CD8-positive, alpha-beta memory T cell (primary cell): ENCODE results near the gene NCOA3. TPM values are rescaled to one million over a fixed set of nuclear protein-coding genes. Genes with fewer than 3 reads are reported as not detected.

Experiments used
- CTCF ChIA-PET: fragments of 350-600 bp; sonication (Branson Sonifier 250); formaldehyde crosslinking; loops from one replicate; lab custom pipeline; 2021; ENCODE audit warnings: antibody characterized with exemption; lab: Charles Lee
- POLR2A ChIA-PET: fragments of 350-600 bp; sonication (Branson Sonifier 250); formaldehyde crosslinking; loops from one replicate; lab custom pipeline; 2021; ENCODE audit warnings: antibody characterized with exemption; lab: Charles Lee
- DNase-seq, 5 donors: peaks; one replicate each; pipeline versions ENCODE4 v3.0.0 to v3.0.0-alpha.2; 2020 to 2022; ENCODE audit warnings: mixed read lengths in 1 of 5
- H3K27ac ChIP-seq: one replicate; pipeline ENCODE4 v1.7.0; 2013; ENCODE audit warnings: low read depth, mild to moderate bottlenecking, low read length, moderate library complexity
- H3K27me3 ChIP-seq: 2 replicates; pipeline ENCODE4 v1.7.0; 2013; ENCODE audit warnings: low read length, mild to moderate bottlenecking; ENCODE audit not compliant: insufficient read depth, poor library complexity, severe bottlenecking
- H3K36me3 ChIP-seq: 2 replicates; pipeline ENCODE4 v1.7.0; 2013; ENCODE audit warnings: mild to moderate bottlenecking, low read length, moderate library complexity; ENCODE audit not compliant: insufficient read depth
- H3K4me1 ChIP-seq: 2 replicates; pipeline ENCODE4 v1.7.0; 2013; ENCODE audit warnings: mild to moderate bottlenecking, low read length, moderate library complexity; ENCODE audit not compliant: insufficient read depth
- H3K4me3 ChIP-seq: 2 replicates; pipeline ENCODE4 v1.7.0; 2013; ENCODE audit warnings: mild to moderate bottlenecking, low read length
- H3K9me3 ChIP-seq: 2 replicates; pipeline ENCODE4 v1.7.0; 2013; ENCODE audit warnings: mild to moderate bottlenecking, low read length
- H3K27ac Mint-ChIP-seq, 8 donors: one replicate each; pipeline ENCODE4 v1.8.0; 2020 to 2021; ENCODE audit warnings: mixed read lengths in 8 of 8, mild to moderate bottlenecking in 6 of 8, inconsistent platforms in 3 of 8, moderate library complexity in 3 of 8
- H3K27me3 Mint-ChIP-seq, 2 donors: one replicate each; pipeline ENCODE4 v1.8.0; 2020 to 2021; ENCODE audit warnings: mixed read lengths in 2 of 2, mild to moderate bottlenecking in 1 of 2, moderate library complexity in 1 of 2
- H3K36me3 Mint-ChIP-seq, 3 donors: one replicate each; pipeline ENCODE4 v1.8.0; 2020 to 2021; ENCODE audit warnings: mixed read lengths in 3 of 3, inconsistent platforms in 1 of 3, mild to moderate bottlenecking in 1 of 3
- H3K4me1 Mint-ChIP-seq, 3 donors: one replicate each; pipeline ENCODE4 v1.8.0; 2020 to 2021; ENCODE audit warnings: mixed read lengths in 3 of 3, inconsistent platforms in 1 of 3, mild to moderate bottlenecking in 1 of 3
- H3K4me3 Mint-ChIP-seq, 7 donors: one replicate each; pipeline ENCODE4 v1.8.0; 2020 to 2021; ENCODE audit warnings: mixed read lengths in 7 of 7, mild to moderate bottlenecking in 6 of 7, moderate library complexity in 4 of 7, inconsistent platforms in 2 of 7
- H3K9me3 Mint-ChIP-seq, 5 donors: one replicate each; pipeline ENCODE4 v1.8.0; 2020 to 2022; ENCODE audit warnings: mixed read lengths in 5 of 5, mild to moderate bottlenecking in 3 of 5, moderate library complexity in 2 of 5, inconsistent platforms in 1 of 5
- polyA plus RNA-seq: library from polyadenylated mRNA; unstranded; fragments of 300-500 nt; fragmentation: Illumina TruSeq; gene quantifications from one replicate; pipeline ENCODE4 v1.2.3, GENCODE V29; 2021
- total RNA-seq, 2 experiments: library from RNA; stranded (reverse); gene quantifications; one replicate each; pipeline ENCODE4 v1.2.3, GENCODE V29; 2021

Gene NCOA3
- total and polyA plus RNA-seq, 3 experiments from 2014 or later: 23.8 to 93.8 (median 92.4) TPM

DNA sequence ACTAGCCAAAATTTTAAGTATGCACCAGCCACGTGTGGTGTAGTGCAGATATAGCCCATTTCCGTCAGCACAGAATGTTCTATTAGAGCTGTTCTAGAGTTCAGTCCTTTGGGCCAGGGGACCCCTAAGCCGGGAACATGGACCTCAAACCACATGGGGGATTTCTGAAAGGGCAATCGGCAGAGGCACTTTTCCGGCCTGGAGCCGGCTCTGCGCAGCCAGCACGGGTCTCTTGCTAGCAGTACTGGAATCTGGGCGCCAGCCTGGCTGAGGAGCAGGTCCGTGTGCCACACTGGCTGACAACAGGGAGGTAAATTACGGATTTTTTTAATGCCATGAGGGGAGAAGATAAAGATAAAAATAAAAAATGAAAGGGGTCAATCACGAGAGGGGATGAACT lies 163.1 kb downstream of the NCOA3 start:
- Histone ChIP-seq H3K36me3 (no peaks in the 10 kb centered on the region), H3K4me3 (no peak overlapping the region), H3K9me3 (no peaks in the 10 kb centered on the region), H3K4me1 (peaks cover 7% of the 10 kb centered on the region), H3K27me3 (no peaks in the 10 kb centered on the region), H3K27ac (no peak overlapping the region)
- Mint-ChIP-seq H3K36me3 (peaks cover 0 to 14% (median 0%) of the 10 kb centered on the region in 3 donors), H3K27me3 (peaks cover 2 to 3% of the 10 kb centered on the region in 2 donors), H3K27ac (peak overlapping the region in 2 of 8 donors; percentile 51 to 91), H3K4me3 (no peak overlapping the region), H3K4me1 (peaks cover 3 to 7% (median 6%) of the 10 kb centered on the region in 3 donors), H3K9me3 (no peaks in the 10 kb centered on the region)
- POLR2A ChIA-PET: no interaction called here
- CTCF ChIA-PET: interaction anchor here (1.1 to 2.1 kb wide), 5 partner anchors 12 to 956 kb away, joined by 3 to 16 read pairs (median 4); no protein-coding TSS in a partner anchor
- no peak for DNase-seq

- DNase-seq: no peak
- Mint-ChIP-seq H3K27me3 (peaks cover 2 to 3% of the 10 kb centered on the region in 2 donors), H3K27ac (peak overlapping the region in 1 of 8 donors; percentile 91), H3K4me3 (no peak overlapping the region), H3K36me3 (peaks cover 0 to 13% (median 0%) of the 10 kb centered on the region in 3 donors), H3K9me3 (no peaks in the 10 kb centered on the region), H3K4me1 (peaks cover 3 to 7% (median 6%) of the 10 kb centered on the region in 3 donors)
- H3K27ac ChIP-seq: no peak overlapping the region
- no peak overlapping the region for H3K4me3 ChIP-seq
- H3K9me3 ChIP-seq: no peaks in the 10 kb centered on the region
- H3K36me3 ChIP-seq: no peaks in the 10 kb centered on the region
- ChIA-PET POLR2A (no interaction called here), CTCF (interaction anchor here (1.3 kb wide), 1 partner anchor 52 kb away, joined by 3 read pairs; no protein-coding TSS in a partner anchor)
- H3K4me1 ChIP-seq: peaks cover 7% of the 10 kb centered on the region
- H3K27me3 ChIP-seq: no peaks in the 10 kb centered on the region
Observed at GRCh38 chr20:47665221-47665991, 163.7 kb downstream of the NCOA3 start.

GRCh38 chr20:47666304-47666703 lies 164.6 kb downstream of the NCOA3 start:
- H3K4me1 ChIP-seq: peaks cover 7% of the 10 kb centered on the region
- no peaks in the 10 kb centered on the region for H3K36me3 ChIP-seq
- CTCF ChIA-PET: no interaction called here
- H3K4me3 ChIP-seq: no peak overlapping the region
- H3K4me1 Mint-ChIP-seq: peaks cover 3 to 7% (median 6%) of the 10 kb centered on the region in 3 donors
- POLR2A ChIA-PET: no interaction called here
- no peaks in the 10 kb centered on the region for H3K9me3 Mint-ChIP-seq
- no peak for DNase-seq
- H3K9me3 ChIP-seq: no peaks in the 10 kb centered on the region
- peaks cover 2 to 3% of the 10 kb centered on the region in 2 donors for H3K27me3 Mint-ChIP-seq
- no peak overlapping the region for H3K27ac Mint-ChIP-seq
- H3K36me3 Mint-ChIP-seq: peaks cover 0 to 6% (median 0%) of the 10 kb centered on the region in 3 donors
- no peak overlapping the region for H3K4me3 Mint-ChIP-seq
- no peak overlapping the region for H3K27ac ChIP-seq
- H3K27me3 ChIP-seq: no peaks in the 10 kb centered on the region

DNA sequence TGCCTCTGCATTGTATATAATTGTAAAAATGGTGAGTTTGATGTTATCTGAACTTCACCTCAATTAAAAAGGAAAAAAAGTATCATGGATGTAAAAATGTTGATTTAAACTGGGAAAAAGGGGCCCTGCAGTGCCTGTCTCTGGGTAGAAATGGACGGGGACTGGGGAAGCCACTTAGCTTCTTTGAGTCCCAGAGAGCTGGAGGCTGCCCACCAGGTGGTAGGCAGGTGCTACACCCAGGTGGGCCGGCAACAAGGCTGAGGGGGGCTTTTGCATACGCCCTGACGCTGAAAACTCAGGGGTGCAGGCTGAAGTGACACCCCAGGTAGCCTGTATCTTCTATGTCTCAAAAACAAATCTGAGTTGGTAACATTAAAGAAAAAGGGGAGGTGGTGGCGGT lies 165.4 kb downstream of the NCOA3 start:
- H3K27ac Mint-ChIP-seq: peak overlapping the region in 2 of 8 donors; percentile 2 to 17
- H3K27me3 Mint-ChIP-seq: peaks cover 2 to 3% of the 10 kb centered on the region in 2 donors
- Histone ChIP-seq H3K9me3 (no peaks in the 10 kb centered on the region), H3K36me3 (no peaks in the 10 kb centered on the region), H3K4me1 (peaks cover 7% of the 10 kb centered on the region), H3K27me3 (no peaks in the 10 kb centered on the region), H3K27ac (no peak overlapping the region), H3K4me3 (no peak overlapping the region)
- H3K36me3 Mint-ChIP-seq: peaks cover 0 to 2% (median 0%) of the 10 kb centered on the region in 3 donors
- DNase-seq: no peak
- ChIA-PET POLR2A (no interaction called here), CTCF (no interaction called here)
- peaks cover 3 to 7% (median 6%) of the 10 kb centered on the region in 3 donors for H3K4me1 Mint-ChIP-seq
- no peaks in the 10 kb centered on the region for H3K9me3 Mint-ChIP-seq
- no peak overlapping the region for H3K4me3 Mint-ChIP-seq

DNA sequence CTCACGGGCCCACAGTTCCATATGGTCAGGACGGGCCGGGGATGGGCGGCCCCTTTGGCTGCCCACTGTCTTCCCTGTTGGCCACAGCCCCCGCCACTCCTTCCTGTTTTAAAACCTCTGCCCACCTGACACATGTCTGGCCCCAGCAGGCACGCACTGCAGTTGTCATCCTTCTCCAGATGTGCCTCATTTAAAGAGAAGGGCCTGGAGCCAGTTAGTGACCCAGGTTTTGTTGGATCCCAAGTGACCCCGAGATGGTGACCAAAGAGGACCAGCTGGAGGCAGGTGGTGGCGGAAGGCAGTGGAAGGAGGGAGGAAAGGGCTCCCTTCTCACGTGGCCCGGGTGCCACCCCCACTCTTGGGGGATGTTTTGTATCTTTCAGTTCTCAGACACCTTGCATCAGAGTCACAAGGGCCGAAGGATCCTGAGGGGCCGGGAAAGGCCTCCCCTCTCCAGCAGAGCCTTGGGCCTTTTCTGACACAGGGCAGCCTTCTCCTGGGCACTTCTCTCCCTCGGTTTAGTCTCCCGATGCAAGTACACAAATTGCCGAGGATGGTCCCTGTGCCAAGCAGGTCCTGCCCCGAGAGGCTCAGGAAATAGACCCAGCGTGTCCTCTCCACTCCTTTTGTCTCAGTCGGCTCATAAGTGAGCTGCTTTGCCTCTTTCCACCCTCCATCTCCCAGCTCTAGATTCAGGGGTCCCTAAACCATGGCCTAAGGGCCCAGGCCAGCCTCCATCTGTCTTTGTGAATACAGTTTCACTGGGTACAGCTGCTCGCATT lies 166.0 kb downstream of the NCOA3 start:
- Mint-ChIP-seq H3K27me3 (peaks cover 2 to 3% of the 10 kb centered on the region in 2 donors), H3K4me3 (no peak overlapping the region), H3K36me3 (no peaks in the 10 kb centered on the region), H3K9me3 (no peaks in the 10 kb centered on the region), H3K4me1 (peaks cover 3 to 7% (median 6%) of the 10 kb centered on the region in 3 donors), H3K27ac (no peak overlapping the region)
- Histone ChIP-seq H3K27ac (no peak overlapping the region), H3K27me3 (no peaks in the 10 kb centered on the region), H3K4me1 (peaks cover 7% of the 10 kb centered on the region), H3K9me3 (no peaks in the 10 kb centered on the region), H3K4me3 (no peak overlapping the region), H3K36me3 (no peaks in the 10 kb centered on the region)
- no peak for DNase-seq
- POLR2A ChIA-PET: no interaction called here
- CTCF ChIA-PET: no interaction called here

DNA sequence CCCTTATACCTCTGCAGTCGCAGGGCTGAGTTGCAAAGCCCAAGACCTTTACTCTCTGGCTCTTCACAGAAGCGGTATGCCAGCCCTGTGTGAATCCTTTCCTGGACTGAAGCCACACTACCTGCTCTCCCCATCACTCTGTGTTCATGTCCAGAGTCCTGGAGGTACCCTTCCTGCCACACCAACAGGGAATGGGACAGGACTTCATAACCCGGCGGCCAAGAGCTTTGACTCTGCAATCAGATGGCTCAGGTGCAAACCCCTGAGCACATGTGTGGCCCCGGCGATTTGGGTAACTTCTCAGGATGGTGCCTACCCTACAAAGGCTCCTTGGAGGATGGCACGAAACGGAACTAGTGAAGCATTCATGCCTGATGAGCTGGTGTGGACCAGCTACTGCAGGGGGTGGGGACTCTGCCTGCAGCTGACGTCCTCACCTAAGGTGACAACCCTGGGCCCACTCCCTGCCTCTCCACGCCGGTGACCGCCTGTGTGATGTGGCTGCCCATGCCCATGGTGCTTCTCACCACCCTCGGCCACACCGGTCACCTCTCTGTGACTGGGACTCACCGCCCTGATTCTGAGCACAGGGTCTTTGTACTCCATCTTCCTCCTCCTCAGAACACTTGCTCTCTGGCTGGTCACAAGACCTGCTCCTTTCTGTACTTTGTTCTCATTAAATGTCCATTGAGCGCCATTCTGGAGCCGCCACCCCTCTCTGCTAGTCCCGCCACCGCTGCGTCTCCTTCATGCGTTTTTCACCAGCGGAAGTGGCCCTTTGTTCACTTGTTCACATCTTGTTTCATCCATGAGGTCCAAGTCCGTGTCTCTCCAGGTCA lies 166.8 kb downstream of the NCOA3 start:
- Histone ChIP-seq H3K4me3 (no peak overlapping the region), H3K4me1 (peaks cover 7% of the 10 kb centered on the region), H3K9me3 (no peaks in the 10 kb centered on the region), H3K27me3 (no peaks in the 10 kb centered on the region), H3K36me3 (no peaks in the 10 kb centered on the region), H3K27ac (no peak overlapping the region)
- Mint-ChIP-seq H3K9me3 (no peaks in the 10 kb centered on the region), H3K4me1 (peaks cover 3 to 4% (median 4%) of the 10 kb centered on the region in 3 donors), H3K27ac (no peak overlapping the region), H3K4me3 (peak overlapping the region in 1 of 7 donors; percentile 60), H3K36me3 (no peaks in the 10 kb centered on the region), H3K27me3 (peaks cover 2 to 3% of the 10 kb centered on the region in 2 donors)
- ChIA-PET CTCF (no interaction called here), POLR2A (no interaction called here)
- peak in 1 of 5 donors; percentile 43 for DNase-seq

- Mint-ChIP-seq H3K4me3 (peak overlapping the region in 1 of 7 donors; percentile 60), H3K36me3 (no peaks in the 10 kb centered on the region), H3K4me1 (no peaks in the 10 kb centered on the region), H3K27ac (no peak overlapping the region), H3K9me3 (no peaks in the 10 kb centered on the region), H3K27me3 (peaks cover 2 to 3% of the 10 kb centered on the region in 2 donors)
- Histone ChIP-seq H3K27me3 (no peaks in the 10 kb centered on the region), H3K4me1 (peaks cover 4% of the 10 kb centered on the region), H3K4me3 (no peak overlapping the region), H3K36me3 (no peaks in the 10 kb centered on the region), H3K9me3 (no peaks in the 10 kb centered on the region), H3K27ac (no peak overlapping the region)
- CTCF ChIA-PET: no interaction called here
- peak in 1 of 5 donors; percentile 26 for DNase-seq
- POLR2A ChIA-PET: no interaction called here
Observed at GRCh38 chr20:47669152-47669425, 167.4 kb downstream of the NCOA3 start.
